Measurements from ENCODE around the gene EPHB1. TPM values are rescaled to one million over a fixed set of nuclear protein-coding genes. Genes with fewer than 3 reads are reported as not detected.
"Not testable (repeated sequence)": the region's sequence is repeated elsewhere in the genome, so short reads cannot be mapped to it uniquely, and the experiment has no call there.

Gene EPHB1
- polyA plus RNA-seq, 1 donor from 2014 or later: 18.7 TPM

- TF ChIP-seq POLR2AphosphoS5 (IDR thresholded peaks at IDR 0.05) (no peak), EP300 (conservative IDR thresholded peaks at IDR 0.05; ENCODE audit: poor library complexity, severe bottlenecking) (no peak), RAD21 (conservative IDR thresholded peaks at IDR 0.05) (no peak)
- TF ChIP-seq, protein P1, sequence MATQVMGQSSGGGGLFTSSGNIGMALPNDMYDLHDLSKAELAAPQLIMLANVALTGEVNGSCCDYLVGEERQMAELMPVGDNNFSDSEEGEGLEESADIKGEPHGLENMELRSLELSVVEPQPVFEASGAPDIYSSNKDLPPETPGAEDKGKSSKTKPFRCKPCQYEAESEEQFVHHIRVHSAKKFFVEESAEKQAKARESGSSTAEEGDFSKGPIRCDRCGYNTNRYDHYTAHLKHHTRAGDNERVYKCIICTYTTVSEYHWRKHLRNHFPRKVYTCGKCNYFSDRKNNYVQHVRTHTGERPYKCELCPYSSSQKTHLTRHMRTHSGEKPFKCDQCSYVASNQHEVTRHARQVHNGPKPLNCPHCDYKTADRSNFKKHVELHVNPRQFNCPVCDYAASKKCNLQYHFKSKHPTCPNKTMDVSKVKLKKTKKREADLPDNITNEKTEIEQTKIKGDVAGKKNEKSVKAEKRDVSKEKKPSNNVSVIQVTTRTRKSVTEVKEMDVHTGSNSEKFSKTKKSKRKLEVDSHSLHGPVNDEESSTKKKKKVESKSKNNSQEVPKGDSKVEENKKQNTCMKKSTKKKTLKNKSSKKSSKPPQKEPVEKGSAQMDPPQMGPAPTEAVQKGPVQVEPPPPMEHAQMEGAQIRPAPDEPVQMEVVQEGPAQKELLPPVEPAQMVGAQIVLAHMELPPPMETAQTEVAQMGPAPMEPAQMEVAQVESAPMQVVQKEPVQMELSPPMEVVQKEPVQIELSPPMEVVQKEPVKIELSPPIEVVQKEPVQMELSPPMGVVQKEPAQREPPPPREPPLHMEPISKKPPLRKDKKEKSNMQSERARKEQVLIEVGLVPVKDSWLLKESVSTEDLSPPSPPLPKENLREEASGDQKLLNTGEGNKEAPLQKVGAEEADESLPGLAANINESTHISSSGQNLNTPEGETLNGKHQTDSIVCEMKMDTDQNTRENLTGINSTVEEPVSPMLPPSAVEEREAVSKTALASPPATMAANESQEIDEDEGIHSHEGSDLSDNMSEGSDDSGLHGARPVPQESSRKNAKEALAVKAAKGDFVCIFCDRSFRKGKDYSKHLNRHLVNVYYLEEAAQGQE (IDR thresholded peaks at IDR 0.05; ENCODE audit: borderline replicate concordance): no peak
- Histone ChIP-seq H3K9ac (ENCODE audit: low read length) (no peak overlapping the region), H4K20me1 (ENCODE audit: insufficient read depth) (no peaks in the 10 kb centered on the region), H3K4me3 (ENCODE audit: low read length) (no peak overlapping the region), H3K79me2 (replicated peaks; ENCODE audit: insufficient read depth, low read length) (no peaks in the 10 kb centered on the region), H3K4me2 (ENCODE audit: low read length) (no peak overlapping the region), H3K9me2 (ENCODE audit: insufficient read depth, low read length) (no peaks in the 10 kb centered on the region), H3F3A (ENCODE audit: insufficient read depth, low read length, poor library complexity, severe bottlenecking) (no peaks in the 10 kb centered on the region), H3K27ac (ENCODE audit: low read length) (no peak overlapping the region), H3K27me3 (ENCODE audit: insufficient read depth, low read depth, low read length) (no peaks in the 10 kb centered on the region), H3K9me3 (ENCODE audit: low read length) (no peaks in the 10 kb centered on the region), H2AFZ (ENCODE audit: low read depth, low read length) (no peak overlapping the region), H3K36me3 (ENCODE audit: insufficient read depth, low read length) (no peaks in the 10 kb centered on the region)
These were observed 312.0 kb downstream of the EPHB1 start for GRCh38 chr3:135107043-135107442.

- Histone ChIP-seq H3K4me2 (ENCODE audit: low read length) (no peak overlapping the region), H3K4me3 (ENCODE audit: low read length) (no peak overlapping the region), H3K9ac (ENCODE audit: low read length) (no peak overlapping the region), H3K27ac (ENCODE audit: low read length) (no peak overlapping the region), H3K27me3 (ENCODE audit: insufficient read depth, low read depth, low read length) (no peaks in the 10 kb centered on the region), H3K9me2 (ENCODE audit: insufficient read depth, low read length) (no peaks in the 10 kb centered on the region), H3K9me3 (ENCODE audit: low read length) (no peaks in the 10 kb centered on the region), H2AFZ (ENCODE audit: low read depth, low read length) (no peak overlapping the region), H3K36me3 (ENCODE audit: insufficient read depth, low read length) (no peaks in the 10 kb centered on the region), H3F3A (ENCODE audit: insufficient read depth, low read length, poor library complexity, severe bottlenecking) (no peaks in the 10 kb centered on the region), H3K79me2 (replicated peaks; ENCODE audit: insufficient read depth, low read length) (no peaks in the 10 kb centered on the region), H4K20me1 (ENCODE audit: insufficient read depth) (no peaks in the 10 kb centered on the region)
- TF ChIP-seq EP300 (conservative IDR thresholded peaks at IDR 0.05; ENCODE audit: poor library complexity, severe bottlenecking) (no peak), SMC3 (conservative IDR thresholded peaks at IDR 0.05; ENCODE audit: poor library complexity) (no peak), RAD21 (conservative IDR thresholded peaks at IDR 0.05) (no peak), TAF1 (IDR thresholded peaks at IDR 0.05; ENCODE audit: low read depth) (no peak), CTCF (IDR thresholded peaks at IDR 0.05; ENCODE audit: poor library complexity, severe bottlenecking) (no peak), POLR2AphosphoS5 (IDR thresholded peaks at IDR 0.05) (no peak), MXI1 (conservative IDR thresholded peaks at IDR 0.05; ENCODE audit: poor library complexity, severe bottlenecking) (no peak), EZH2 (IDR thresholded peaks at IDR 0.05; ENCODE audit: borderline replicate concordance, insufficient read depth, low read length, poor library complexity, severe bottlenecking) (no peak)
- TF ChIP-seq, protein P1 (IDR thresholded peaks at IDR 0.05; ENCODE audit: borderline replicate concordance): no peak
These were observed 314.6 kb downstream of the EPHB1 start for GRCh38 chr3:135109681-135110080.

- not testable (repeated sequence) for H3K27me3 ChIP-seq (ENCODE audit: insufficient read depth, low read depth, low read length); H2AFZ ChIP-seq (ENCODE audit: low read depth, low read length); H3K4me3 ChIP-seq (ENCODE audit: low read length); H3K27ac ChIP-seq (ENCODE audit: low read length); H3K4me2 ChIP-seq (ENCODE audit: low read length); H4K20me1 ChIP-seq (ENCODE audit: insufficient read depth); H3K9me3 ChIP-seq (ENCODE audit: low read length); H3F3A ChIP-seq (ENCODE audit: insufficient read depth, low read length, poor library complexity, severe bottlenecking); H3K9me2 ChIP-seq (ENCODE audit: insufficient read depth, low read length); H3K36me3 ChIP-seq (ENCODE audit: insufficient read depth, low read length); H3K9ac ChIP-seq (ENCODE audit: low read length); H3K79me2 ChIP-seq (replicated peaks; ENCODE audit: insufficient read depth, low read length)
These were observed 319.5 kb downstream of the EPHB1 start for GRCh38 chr3:135114551-135114950.
